Mesendoderm (in vitro differentiated cells): Measurements from ENCODE around the gene LTBP4. TPM values are rescaled to one million over a fixed set of nuclear protein-coding genes. Genes with fewer than 3 reads are reported as not detected.
A peak's percentile ranks its signal among the peaks of the same experiment; 100 is the strongest.

Experiments
- DNase-seq: peaks from one replicate; pipeline ENCODE4 v3.0.0; 2013
- H2AK5ac ChIP-seq: 2 replicates; pipeline ENCODE4 v1.6.1; 2013; ENCODE audit warnings: low read length, inconsistent platforms
- H2BK120ac ChIP-seq: 2 replicates; pipeline ENCODE4 v1.6.1; 2013; ENCODE audit warnings: low read depth, mild to moderate bottlenecking, low read length, moderate library complexity, mixed read lengths
- H2BK15ac ChIP-seq: replicated peaks from 2 replicates; pipeline ENCODE4 v1.6.1; 2013; ENCODE audit warnings: low read depth, mild to moderate bottlenecking, moderate library complexity
- H2BK5ac ChIP-seq: 2 replicates; pipeline ENCODE4 v1.6.1; 2013; ENCODE audit warnings: low read length, inconsistent platforms
- H3K18ac ChIP-seq: 2 replicates; pipeline ENCODE4 v1.6.1; 2013; ENCODE audit warnings: mild to moderate bottlenecking, low read length, mixed read lengths
- H3K23ac ChIP-seq: one replicate; pipeline ENCODE4 v1.6.1; 2013; ENCODE audit warnings: low read length
- H3K27ac ChIP-seq: 2 replicates; pipeline ENCODE4 v1.5.1; 2013; ENCODE audit warnings: low read depth, mild to moderate bottlenecking, inconsistent platforms, low read length, moderate library complexity
- H3K27me3 ChIP-seq: 2 replicates; pipeline ENCODE4 v1.6.1; 2013; ENCODE audit warnings: low read length, control low read depth, mild to moderate bottlenecking, inconsistent platforms; ENCODE audit not compliant: insufficient read depth, poor library complexity
- H3K36me3 ChIP-seq: 2 replicates; pipeline ENCODE4 v1.6.1; 2013; ENCODE audit warnings: low read length, inconsistent platforms; ENCODE audit not compliant: control insufficient read depth, insufficient read depth
- H3K4ac ChIP-seq: one replicate; pipeline ENCODE4 v1.6.1; 2013; ENCODE audit warnings: low read depth, mild to moderate bottlenecking, low read length, moderate library complexity
- H3K4me1 ChIP-seq: 2 replicates; pipeline ENCODE4 v1.6.1; 2013; ENCODE audit warnings: low read depth, low read length, inconsistent platforms; ENCODE audit not compliant: control insufficient read depth
- H3K4me2 ChIP-seq: 2 replicates; pipeline ENCODE4 v1.6.1; 2013; ENCODE audit warnings: low read length
- H3K4me3 ChIP-seq: 2 replicates; pipeline ENCODE4 v1.5.1; 2013; ENCODE audit warnings: mild to moderate bottlenecking, low read length
- H3K56ac ChIP-seq: one replicate; pipeline ENCODE4 v1.6.1; 2013; ENCODE audit warnings: low read length
- H3K79me1 ChIP-seq: 2 replicates; pipeline ENCODE4 v1.6.1; 2013; ENCODE audit warnings: low read length, inconsistent platforms
- H3K79me2 ChIP-seq: 2 replicates; pipeline ENCODE4 v1.6.1; 2013; ENCODE audit warnings: mild to moderate bottlenecking, low read length; ENCODE audit not compliant: control insufficient read depth, insufficient read depth
- H3K9ac ChIP-seq: 2 replicates; pipeline ENCODE4 v1.6.1; 2013; ENCODE audit warnings: low read length, inconsistent platforms
- H4K5ac ChIP-seq: one replicate; pipeline ENCODE4 v1.6.1; 2013; ENCODE audit warnings: low read length
- H4K8ac ChIP-seq: one replicate; pipeline ENCODE4 v1.6.1; 2013; ENCODE audit warnings: low read depth, mild to moderate bottlenecking, control low read depth, low read length, moderate library complexity
- WGBS: extraction: QIAGEN DNeasy Blood & Tissue Kit; methylation state at CpG from one replicate; pipeline ENCODE4 v1.1.7; 2013; ENCODE audit warnings: low lambda C conversion rate, missing lambda C conversion rate; ENCODE audit not compliant: insufficient coverage; ENCODE audit errors: extremely low coverage; 5-methylcytosine and 5-hydroxymethylcytosine counted together
- polyA plus RNA-seq, 2 experiments: library from polyadenylated mRNA; stranded (reverse); fragments of 200-250 nt; gene quantifications; one replicate each; pipeline ENCODE4 v1.2.3, GENCODE V29; 2013

LTBP4 gene, protein sequence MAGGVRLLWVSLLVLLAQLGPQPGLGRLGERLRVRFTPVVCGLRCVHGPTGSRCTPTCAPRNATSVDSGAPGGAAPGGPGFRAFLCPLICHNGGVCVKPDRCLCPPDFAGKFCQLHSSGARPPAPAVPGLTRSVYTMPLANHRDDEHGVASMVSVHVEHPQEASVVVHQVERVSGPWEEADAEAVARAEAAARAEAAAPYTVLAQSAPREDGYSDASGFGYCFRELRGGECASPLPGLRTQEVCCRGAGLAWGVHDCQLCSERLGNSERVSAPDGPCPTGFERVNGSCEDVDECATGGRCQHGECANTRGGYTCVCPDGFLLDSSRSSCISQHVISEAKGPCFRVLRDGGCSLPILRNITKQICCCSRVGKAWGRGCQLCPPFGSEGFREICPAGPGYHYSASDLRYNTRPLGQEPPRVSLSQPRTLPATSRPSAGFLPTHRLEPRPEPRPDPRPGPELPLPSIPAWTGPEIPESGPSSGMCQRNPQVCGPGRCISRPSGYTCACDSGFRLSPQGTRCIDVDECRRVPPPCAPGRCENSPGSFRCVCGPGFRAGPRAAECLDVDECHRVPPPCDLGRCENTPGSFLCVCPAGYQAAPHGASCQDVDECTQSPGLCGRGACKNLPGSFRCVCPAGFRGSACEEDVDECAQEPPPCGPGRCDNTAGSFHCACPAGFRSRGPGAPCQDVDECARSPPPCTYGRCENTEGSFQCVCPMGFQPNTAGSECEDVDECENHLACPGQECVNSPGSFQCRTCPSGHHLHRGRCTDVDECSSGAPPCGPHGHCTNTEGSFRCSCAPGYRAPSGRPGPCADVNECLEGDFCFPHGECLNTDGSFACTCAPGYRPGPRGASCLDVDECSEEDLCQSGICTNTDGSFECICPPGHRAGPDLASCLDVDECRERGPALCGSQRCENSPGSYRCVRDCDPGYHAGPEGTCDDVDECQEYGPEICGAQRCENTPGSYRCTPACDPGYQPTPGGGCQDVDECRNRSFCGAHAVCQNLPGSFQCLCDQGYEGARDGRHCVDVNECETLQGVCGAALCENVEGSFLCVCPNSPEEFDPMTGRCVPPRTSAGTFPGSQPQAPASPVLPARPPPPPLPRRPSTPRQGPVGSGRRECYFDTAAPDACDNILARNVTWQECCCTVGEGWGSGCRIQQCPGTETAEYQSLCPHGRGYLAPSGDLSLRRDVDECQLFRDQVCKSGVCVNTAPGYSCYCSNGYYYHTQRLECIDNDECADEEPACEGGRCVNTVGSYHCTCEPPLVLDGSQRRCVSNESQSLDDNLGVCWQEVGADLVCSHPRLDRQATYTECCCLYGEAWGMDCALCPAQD (N-terminal part only)
- 28.7 TPM for polyA plus RNA-seq (2013, experiment 1 of 2)
- 28.9 TPM for polyA plus RNA-seq (2013, experiment 2 of 2)

GRCh38 chr19:40601134-40601974 lies at the start of gene LTBP4:
Gene LTBP4 (plus strand): TSS chr19:40601369. CDS start chr19:40601388, 19 bp downstream.
- Histone ChIP-seq H3K27me3 (peaks cover 26% of the 10 kb centered on the region), H2BK5ac (no peak within 1 kb of the TSS), H4K5ac (no peak within 1 kb of the TSS), H3K79me1 (no peaks in the 10 kb centered on the region), H3K18ac (peak within 1 kb of the TSS; percentile 20), H2AK5ac (no peak within 1 kb of the TSS), H3K27ac (no peak within 1 kb of the TSS), H3K36me3 (no peaks in the 10 kb centered on the region), H3K9ac (peak within 1 kb of the TSS; percentile 51), H3K4me1 (peaks cover 14% of the 10 kb centered on the region), H3K23ac (no peak within 1 kb of the TSS), H2BK15ac (no peak within 1 kb of the TSS), H3K4me2 (peak within 1 kb of the TSS; percentile 33), H3K56ac (peak within 1 kb of the TSS; percentile 73), H2BK120ac (no peak within 1 kb of the TSS), H3K79me2 (no peaks in the 10 kb centered on the region), H4K8ac (no peak within 1 kb of the TSS), H3K4ac (no peak within 1 kb of the TSS), H3K4me3 (no peak within 1 kb of the TSS)
- no peak for DNase-seq
- no CpG with 5 or more reads among the region's 82 CpGs for WGBS

DNA sequence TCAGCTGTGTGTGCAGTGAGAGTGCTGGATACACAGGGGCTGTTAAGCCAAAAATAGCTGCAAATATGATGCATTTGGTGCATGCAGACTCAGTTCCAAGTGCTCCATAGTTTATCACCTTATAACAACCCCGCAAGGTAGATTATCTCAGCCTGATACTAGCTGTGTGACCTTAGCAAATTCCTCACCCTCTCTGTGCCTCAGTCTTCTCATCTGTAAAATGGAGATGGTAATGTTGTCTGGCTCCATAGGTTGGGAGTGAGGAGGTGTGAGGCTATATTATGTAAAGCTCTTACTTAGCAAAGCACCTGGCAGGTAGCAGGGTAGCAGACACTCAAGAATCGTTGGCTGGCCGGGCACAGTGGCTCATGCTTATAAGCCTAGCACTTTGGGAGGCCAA lies 48.3 kb upstream of the LTBP4 start:
- H3K27ac ChIP-seq: no peak overlapping the region
- no peak overlapping the region for H3K9ac ChIP-seq
- no peaks in the 10 kb centered on the region for H3K36me3 ChIP-seq
- no peak overlapping the region for H3K23ac ChIP-seq
- no peak overlapping the region for H2BK120ac ChIP-seq
- H3K56ac ChIP-seq: no peak overlapping the region
- no peaks in the 10 kb centered on the region for H3K4me1 ChIP-seq
- H3K4me2 ChIP-seq: no peak overlapping the region
- no peak overlapping the region for H2BK15ac ChIP-seq
- no CpG with 5 or more reads among the region's 3 CpGs for WGBS
- H4K5ac ChIP-seq: no peak overlapping the region
- no peak overlapping the region for H3K4me3 ChIP-seq
- no peaks in the 10 kb centered on the region for H3K79me2 ChIP-seq
- no peak overlapping the region for H2AK5ac ChIP-seq
- no peaks in the 10 kb centered on the region for H3K79me1 ChIP-seq
- no peak overlapping the region for H3K18ac ChIP-seq
- H4K8ac ChIP-seq: no peak overlapping the region
- no peak for DNase-seq
- H3K27me3 ChIP-seq: peaks cover 16% of the 10 kb centered on the region
- H3K4ac ChIP-seq: no peak overlapping the region
- no peak overlapping the region for H2BK5ac ChIP-seq

- no CpG with 5 or more reads among the region's 69 CpGs for WGBS
- no peak overlapping the region for H3K23ac ChIP-seq
- no peak overlapping the region for H2BK120ac ChIP-seq
- H2BK15ac ChIP-seq: no peak overlapping the region
- no peaks in the 10 kb centered on the region for H3K36me3 ChIP-seq
- H4K8ac ChIP-seq: no peak overlapping the region
- no peak overlapping the region for H3K4me2 ChIP-seq
- H4K5ac ChIP-seq: no peak overlapping the region
- no peak overlapping the region for H3K27ac ChIP-seq
- no peak overlapping the region for H3K4ac ChIP-seq
- no peaks in the 10 kb centered on the region for H3K79me2 ChIP-seq
- no peaks in the 10 kb centered on the region for H3K79me1 ChIP-seq
- DNase-seq: peak; percentile 61
- no peak overlapping the region for H3K9ac ChIP-seq
- H3K56ac ChIP-seq: no peak overlapping the region
- H3K4me1 ChIP-seq: no peaks in the 10 kb centered on the region
- no peak overlapping the region for H3K4me3 ChIP-seq
- H2AK5ac ChIP-seq: no peak overlapping the region
- peaks cover 14% of the 10 kb centered on the region for H3K27me3 ChIP-seq
- H3K18ac ChIP-seq: no peak overlapping the region
- no peak overlapping the region for H2BK5ac ChIP-seq
Measured at GRCh38 chr19:40553885-40554857, 47.0 kb upstream of the LTBP4 start.

DNA sequence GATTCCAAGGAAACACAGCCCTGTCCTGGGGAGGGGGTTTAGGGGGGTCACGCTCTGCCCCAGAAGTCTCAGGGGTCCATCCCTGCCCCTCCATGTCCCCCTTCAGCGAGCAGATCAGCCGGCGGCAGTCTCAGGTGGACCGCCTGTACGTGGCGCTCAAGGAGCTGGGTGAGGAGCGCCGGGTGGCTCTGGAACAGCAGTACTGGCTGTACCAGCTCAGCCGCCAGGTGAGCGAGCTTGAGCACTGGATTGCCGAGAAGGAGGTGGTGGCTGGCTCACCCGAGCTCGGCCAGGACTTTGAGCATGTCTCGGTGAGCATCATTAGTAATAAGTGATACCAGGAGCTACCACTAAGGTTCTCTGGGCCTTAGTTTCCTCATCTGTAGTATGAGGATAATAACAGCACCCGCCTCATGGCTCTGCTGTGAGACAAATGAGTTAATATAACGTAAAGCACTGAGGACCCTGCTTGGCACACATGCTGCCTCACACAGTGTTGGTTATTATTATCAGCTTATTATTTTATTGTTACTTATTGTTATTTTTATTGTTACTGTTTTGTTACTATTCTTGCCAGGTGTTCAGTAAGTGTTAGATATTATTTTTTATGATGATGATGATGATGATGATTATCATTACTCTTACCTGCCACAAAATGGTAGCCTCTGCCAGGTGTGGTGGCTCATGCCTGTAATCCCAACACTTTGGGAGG lies 45.0 kb upstream of the LTBP4 start:
- no peaks in the 10 kb centered on the region for H3K4me1 ChIP-seq
- H3K23ac ChIP-seq: no peak overlapping the region
- no peak overlapping the region for H3K4ac ChIP-seq
- no CpG with 5 or more reads among the region's 17 CpGs for WGBS
- no peak overlapping the region for H2AK5ac ChIP-seq
- H3K18ac ChIP-seq: no peak overlapping the region
- no peak overlapping the region for H2BK120ac ChIP-seq
- H3K56ac ChIP-seq: no peak overlapping the region
- no peak overlapping the region for H4K5ac ChIP-seq
- H3K27me3 ChIP-seq: peaks cover 14% of the 10 kb centered on the region
- H3K36me3 ChIP-seq: no peaks in the 10 kb centered on the region
- H4K8ac ChIP-seq: no peak overlapping the region
- H3K27ac ChIP-seq: no peak overlapping the region
- no peak overlapping the region for H3K4me3 ChIP-seq
- no peaks in the 10 kb centered on the region for H3K79me1 ChIP-seq
- no peaks in the 10 kb centered on the region for H3K79me2 ChIP-seq
- no peak overlapping the region for H2BK15ac ChIP-seq
- no peak overlapping the region for H3K9ac ChIP-seq
- no peak overlapping the region for H2BK5ac ChIP-seq
- no peak overlapping the region for H3K4me2 ChIP-seq
- no peak for DNase-seq
